Keratinocyte (primary cell): ENCODE data around the gene ERICH6B. TPM values are rescaled to one million over a fixed set of nuclear protein-coding genes. Genes with fewer than 3 reads are reported as not detected.

Experiments
- DNase-seq: peaks from one replicate; pipeline ENCODE4 v3.0.0-alpha.2; 2011; ENCODE audit warnings: low read depth, missing footprints, low spot score
- FAIRE-seq: peaks from 2 replicates; lab custom pipeline; 2011; peaks lifted over from hg19 to GRCh38; lab: Jason Lieb, UNC
- H2AFZ ChIP-seq: 2 replicates; pipeline ENCODE4 v1.6.0; 2012; ENCODE audit warnings: low read length, control low read depth, inconsistent platforms; ENCODE audit not compliant: control insufficient read depth
- H3K27ac ChIP-seq: 2 replicates; pipeline ENCODE4 v1.5.1; 2011; ENCODE audit warnings: low read length; ENCODE audit not compliant: control insufficient read depth, insufficient read depth
- H3K27me3 ChIP-seq: 3 replicates; pipeline ENCODE4 v1.6.0; 2011; ENCODE audit warnings: low read length; ENCODE audit not compliant: control insufficient read depth, insufficient read depth; ENCODE audit errors: extremely low read depth
- H3K36me3 ChIP-seq, 2 experiments: 2 replicates in 1 of 2; 3 replicates in 1 of 2; pipeline ENCODE4 v1.5.1; 2011; ENCODE audit warnings: low read length in 2 of 2, mild to moderate bottlenecking in 1 of 2; ENCODE audit not compliant: control insufficient read depth in 2 of 2, insufficient read depth in 2 of 2; ENCODE audit errors: extremely low read depth in 1 of 2
- H3K4me1 ChIP-seq: 3 replicates; pipeline ENCODE4 v1.5.1; 2011; ENCODE audit warnings: low read length; ENCODE audit not compliant: control insufficient read depth, insufficient read depth; ENCODE audit errors: extremely low read depth
- H3K4me2 ChIP-seq: 3 replicates; pipeline ENCODE4 v1.6.0; 2011; ENCODE audit warnings: low read depth, low read length; ENCODE audit not compliant: control insufficient read depth, insufficient read depth; ENCODE audit errors: extremely low read depth
- H3K4me3 ChIP-seq, 3 experiments: fragments of 200-600 bp in 1 of 3; sonication (generic) in 1 of 3; 2 replicates in 2 of 3; 3 replicates in 1 of 3; pipeline ENCODE4 v1.5.1; 2011 to 2016; ENCODE audit warnings: low read length in 3 of 3, mild to moderate bottlenecking in 3 of 3, control low read depth in 2 of 3, inconsistent platforms in 1 of 3, low read depth in 1 of 3, mixed read lengths in 1 of 3, mixed run types in 1 of 3, moderate library complexity in 1 of 3; ENCODE audit not compliant: control insufficient read depth in 2 of 3, insufficient read depth in 2 of 3; ENCODE audit errors: extremely low read depth in 1 of 3
- H3K79me2 ChIP-seq: 2 replicates; pipeline ENCODE4 v1.6.0; 2012; ENCODE audit warnings: low read length; ENCODE audit not compliant: control insufficient read depth, insufficient read depth
- H3K9ac ChIP-seq: 3 replicates; pipeline ENCODE4 v1.6.0; 2011; ENCODE audit warnings: low read length; ENCODE audit not compliant: control insufficient read depth, insufficient read depth; ENCODE audit errors: extremely low read depth
- H3K9me1 ChIP-seq: 3 replicates; pipeline ENCODE4 v1.6.0; 2011; ENCODE audit warnings: low read length; ENCODE audit not compliant: control insufficient read depth, insufficient read depth; ENCODE audit errors: extremely low read depth
- H3K9me3 ChIP-seq: 2 replicates; pipeline ENCODE4 v1.5.1; 2012; ENCODE audit warnings: low read depth, low read length; ENCODE audit not compliant: control insufficient read depth
- H4K20me1 ChIP-seq: 3 replicates; pipeline ENCODE4 v1.6.0; 2011; ENCODE audit warnings: low read length; ENCODE audit not compliant: control insufficient read depth, insufficient read depth; ENCODE audit errors: extremely low read depth
- EZH2 ChIP-seq: IDR thresholded peaks from one replicate; pipeline ENCODE4 v1.6.1; 2012; ENCODE audit warnings: inconsistent platforms, mild to moderate bottlenecking, low read length, moderate library complexity
- dilution Hi-C: fragments of 300-500 bp; cut with MboI; formaldehyde crosslinking; loops from one replicate; pipeline ENCODE4 v1.7.0; 2020; ENCODE audit warnings: low sequenced_read_pairs; ENCODE audit not compliant: extremely low pct_ligation_motif_present
- polyA plus RNA-seq, 5 experiments: library from polyadenylated mRNA; depleted of rRNA in 3 of 5; stranded (reverse) in 3 of 5; stranded (forward) in 1 of 5; unstranded in 1 of 5; fragments of >200 nt; gene quantifications; 1 replicate in 1 of 5; 2 replicates in 3 of 5; 3 replicates in 1 of 5; pipeline versions ENCODE4 v1.2.1 to v1.2.3, GENCODE V29; 2011 to 2012; ENCODE audit warnings: missing spikeins in 2 of 5, low read depth in 1 of 5, low replicate concordance in 1 of 5
- TF ChIP-seq, protein P1 (sequence below), 3 experiments: IDR thresholded peaks in 1 of 3; conservative IDR thresholded peaks in 1 of 3; optimal IDR thresholded peaks in 1 of 3; 2 replicates in 2 of 3; 3 replicates in 1 of 3; pipeline versions ENCODE3 to v1.5.1; 2011; ENCODE audit warnings: low read length in 3 of 3, mild to moderate bottlenecking in 3 of 3, moderate library complexity in 2 of 3, control low read depth in 1 of 3, inconsistent platforms in 1 of 3; ENCODE audit not compliant: insufficient read depth in 2 of 3; ENCODE audit errors: extremely low read depth in 1 of 3

Gene ERICH6B
- polyA plus RNA-seq, 1 donor (not counting 4 experiments of a cell fraction or from before 2014, with no cell fraction given): not detected

DNA sequence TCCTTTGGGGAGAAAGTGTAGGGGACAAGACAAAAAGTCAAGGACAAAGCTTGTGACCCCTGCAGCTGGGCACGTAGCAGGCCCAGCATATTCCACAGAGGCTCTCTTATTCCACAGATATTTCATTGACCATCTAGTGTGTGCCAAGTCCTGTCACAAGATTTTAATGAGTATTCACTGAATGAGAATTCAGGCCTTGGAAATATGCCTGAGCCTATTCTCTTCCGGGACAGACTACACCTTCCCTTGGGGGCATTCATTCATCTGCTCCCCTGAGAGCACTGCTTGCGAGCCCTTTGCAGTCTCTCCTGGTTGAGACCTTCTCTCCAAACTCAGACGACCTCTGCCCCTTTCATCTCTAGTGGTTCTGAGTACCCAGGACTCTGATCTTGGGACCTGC lies 25.5 kb downstream of the ERICH6B start:
- Histone ChIP-seq H4K20me1 (no peaks in the 10 kb centered on the region), H3K4me2 (no peak overlapping the region), H3K36me3 (no peaks in the 10 kb centered on the region), H3K27ac (no peak overlapping the region), H2AFZ (no peak overlapping the region), H3K9me3 (no peaks in the 10 kb centered on the region), H3K27me3 (peaks cover 3% of the 10 kb centered on the region), H3K4me1 (no peaks in the 10 kb centered on the region), H3K4me3 (no peak overlapping the region), H3K9ac (no peak overlapping the region), H3K9me1 (no peaks in the 10 kb centered on the region), H3K79me2 (no peaks in the 10 kb centered on the region)
- TF ChIP-seq EZH2: no peak
- TF ChIP-seq, protein P1, sequence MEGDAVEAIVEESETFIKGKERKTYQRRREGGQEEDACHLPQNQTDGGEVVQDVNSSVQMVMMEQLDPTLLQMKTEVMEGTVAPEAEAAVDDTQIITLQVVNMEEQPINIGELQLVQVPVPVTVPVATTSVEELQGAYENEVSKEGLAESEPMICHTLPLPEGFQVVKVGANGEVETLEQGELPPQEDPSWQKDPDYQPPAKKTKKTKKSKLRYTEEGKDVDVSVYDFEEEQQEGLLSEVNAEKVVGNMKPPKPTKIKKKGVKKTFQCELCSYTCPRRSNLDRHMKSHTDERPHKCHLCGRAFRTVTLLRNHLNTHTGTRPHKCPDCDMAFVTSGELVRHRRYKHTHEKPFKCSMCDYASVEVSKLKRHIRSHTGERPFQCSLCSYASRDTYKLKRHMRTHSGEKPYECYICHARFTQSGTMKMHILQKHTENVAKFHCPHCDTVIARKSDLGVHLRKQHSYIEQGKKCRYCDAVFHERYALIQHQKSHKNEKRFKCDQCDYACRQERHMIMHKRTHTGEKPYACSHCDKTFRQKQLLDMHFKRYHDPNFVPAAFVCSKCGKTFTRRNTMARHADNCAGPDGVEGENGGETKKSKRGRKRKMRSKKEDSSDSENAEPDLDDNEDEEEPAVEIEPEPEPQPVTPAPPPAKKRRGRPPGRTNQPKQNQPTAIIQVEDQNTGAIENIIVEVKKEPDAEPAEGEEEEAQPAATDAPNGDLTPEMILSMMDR (optimal IDR thresholded peaks at IDR 0.05 in 1 of 3, IDR thresholded peaks at IDR 0.05 in 1 of 3, conservative IDR thresholded peaks at IDR 0.05 in 1 of 3; ENCODE audit: extremely low read depth in 1 of 3, insufficient read depth in 2 of 3, low read length in 3 of 3): no peak
- no peak for FAIRE-seq
- dilution Hi-C loops: no loop called here
- DNase-seq: no peak

DNA sequence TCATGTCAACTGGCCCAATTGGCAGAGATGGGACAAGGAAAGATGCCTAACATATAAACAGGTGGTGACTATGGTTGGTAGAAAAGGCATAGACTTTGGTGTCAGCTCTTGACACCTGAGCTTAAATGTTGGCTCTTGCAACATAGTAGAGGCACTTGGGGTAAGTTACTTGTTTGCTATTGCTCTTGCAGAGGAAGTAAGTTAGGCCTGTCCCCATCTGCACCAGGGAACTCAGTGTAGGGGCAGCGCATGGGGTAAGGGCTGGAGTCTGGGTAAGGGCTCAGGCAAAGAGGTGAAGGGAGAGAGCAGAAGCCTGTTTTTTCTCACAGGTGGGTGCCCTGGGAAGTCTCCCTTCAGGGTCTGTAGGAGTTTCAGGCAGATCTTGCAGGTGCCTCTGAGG lies 27.6 kb downstream of the ERICH6B start:
- H3K79me2 ChIP-seq: no peaks in the 10 kb centered on the region
- H3K9me3 ChIP-seq: no peaks in the 10 kb centered on the region
- no peaks in the 10 kb centered on the region for H4K20me1 ChIP-seq
- no peak overlapping the region for H3K27ac ChIP-seq
- TF ChIP-seq EZH2: no peak
- TF ChIP-seq, protein P1 (optimal IDR thresholded peaks at IDR 0.05 in 1 of 3, IDR thresholded peaks at IDR 0.05 in 1 of 3, conservative IDR thresholded peaks at IDR 0.05 in 1 of 3; ENCODE audit: extremely low read depth in 1 of 3, insufficient read depth in 2 of 3, low read length in 3 of 3): no peak
- no peak for DNase-seq
- no peak overlapping the region for H3K4me3 ChIP-seq
- no peak overlapping the region for H3K4me2 ChIP-seq
- H3K36me3 ChIP-seq: no peaks in the 10 kb centered on the region
- H3K9ac ChIP-seq: no peak overlapping the region
- dilution Hi-C loops: no loop called here
- no peaks in the 10 kb centered on the region for H3K9me1 ChIP-seq
- no peak for FAIRE-seq
- no peak overlapping the region for H2AFZ ChIP-seq
- peaks cover 3% of the 10 kb centered on the region for H3K27me3 ChIP-seq
- H3K4me1 ChIP-seq: no peaks in the 10 kb centered on the region
